ACHN (cell line): Measurements from ENCODE around the gene ITSN1.

Experiments
- DNase-seq: peaks from one replicate; pipeline ENCODE4 v3.0.0-alpha.2; 2015
- in situ Hi-C: cut with HindIII; loops from 2 replicates; pipeline ENCODE4 v1.10.0; 2017; ENCODE audit warnings: low sequenced_read_pairs, low pct_ligation_motif_present, low pct_unique_long_range_greater_than_20kb

ITSN1 gene

GRCh38 chr21:33751533-33751932 is 109.2 kb downstream of the ITSN1 start:
- in situ Hi-C loops = no loop called here
- DNase-seq = no peak

GRCh38 chr21:33752260-33752659 is 110.0 kb downstream of the ITSN1 start:
- DNase-seq = no peak
- in situ Hi-C loops = no loop called here

- in situ Hi-C loops = no loop called here
- no peak for DNase-seq
These were observed 111.6 kb downstream of the ITSN1 start for GRCh38 chr21:33753886-33754285.

GRCh38 chr21:33754481-33754880 is 112.2 kb downstream of the ITSN1 start:
- in situ Hi-C loops = no loop called here
- no peak for DNase-seq

- no peak for DNase-seq
- in situ Hi-C loops = no loop called here
These were observed 113.1 kb downstream of the ITSN1 start for GRCh38 chr21:33755354-33755753.

GRCh38 chr21:33760641-33761440 is 118.5 kb downstream of the ITSN1 start:
- in situ Hi-C loops = no loop called here
- DNase-seq = peak; percentile 38

GRCh38 chr21:33761441-33762036 is 119.2 kb downstream of the ITSN1 start:
- DNase-seq = peak; percentile 93
- in situ Hi-C loops = no loop called here

GRCh38 chr21:33762803-33763581 is 120.7 kb downstream of the ITSN1 start:
- in situ Hi-C loops = no loop called here
- DNase-seq = no peak

GRCh38 chr21:33763582-33763899 is 121.2 kb downstream of the ITSN1 start:
- DNase-seq = no peak
- in situ Hi-C loops = no loop called here

- in situ Hi-C loops = no loop called here
- DNase-seq = peak; percentile 78
These were observed 124.9 kb downstream of the ITSN1 start for GRCh38 chr21:33767236-33767635.

GRCh38 chr21:33767960-33768359 is 125.7 kb downstream of the ITSN1 start:
- in situ Hi-C loops = no loop called here
- DNase-seq = no peak

GRCh38 chr21:33769057-33769456 is 126.8 kb downstream of the ITSN1 start:
- in situ Hi-C loops = no loop called here
- no peak for DNase-seq

- DNase-seq = no peak
- in situ Hi-C loops = no loop called here
These were observed 128.2 kb downstream of the ITSN1 start for GRCh38 chr21:33770542-33770941.

- no peak for DNase-seq
- in situ Hi-C loops = no loop called here
These were observed 129.7 kb downstream of the ITSN1 start for GRCh38 chr21:33771976-33772375.

GRCh38 chr21:33774551-33774950 is 132.2 kb downstream of the ITSN1 start:
- in situ Hi-C loops = no loop called here
- no peak for DNase-seq

- DNase-seq = no peak
- in situ Hi-C loops = no loop called here
These were observed 133.0 kb downstream of the ITSN1 start for GRCh38 chr21:33775100-33775828.

GRCh38 chr21:33780631-33781030 is 138.3 kb downstream of the ITSN1 start:
- in situ Hi-C loops = no loop called here
- no peak for DNase-seq

GRCh38 chr21:33781121-33781520 is 138.8 kb downstream of the ITSN1 start:
- no peak for DNase-seq
- in situ Hi-C loops = no loop called here
